K562 (cell line): ENCODE data around the gene DEPP1. TPM values are rescaled to one million over a fixed set of nuclear protein-coding genes. Genes with fewer than 3 reads are reported as not detected.

Experiments
- CBX1 ChIP-seq: sonication (generic); IDR thresholded peaks from 2 replicates; pipeline ENCODE4 v1.6.1; 2016; ENCODE audit warnings: antibody characterized with exemption, low read depth, mild to moderate bottlenecking
- CBX3 ChIP-seq, 2 experiments: IDR thresholded peaks; 1 replicate in 1 of 2; 2 replicates in 1 of 2; pipeline ENCODE4 v1.6.1; 2012; ENCODE audit warnings: inconsistent platforms in 2 of 2, low read length in 2 of 2, borderline replicate concordance in 1 of 2, control low read depth in 1 of 2
- MAFG ChIP-seq: fragments of 450-650 bp; conservative IDR thresholded peaks from 2 replicates; pipeline ENCODE4 v1.6.1; 2016; ENCODE audit warnings: missing genetic modification characterization, missing compliant biosample characterization
- PRDM10 ChIP-seq: fragments of 450-650 bp; IDR thresholded peaks from 2 replicates; pipeline ENCODE4 v1.6.1; 2018; ENCODE audit not compliant: partially characterized antibody
- RAD51 ChIP-seq: fragments of 450-650 bp; IDR thresholded peaks from 2 replicates; pipeline ENCODE4 v1.7.1; 2016; ENCODE audit warnings: low read depth, mild to moderate bottlenecking, borderline replicate concordance
- XRCC5 ChIP-seq: fragments of 200-400 bp; formaldehyde crosslinking; IDR thresholded peaks from 2 replicates; pipeline ENCODE4 v1.6.1; 2017; ENCODE audit warnings: low read depth, mild to moderate bottlenecking, low read length
- ZNF354B ChIP-seq: fragments of 250-450 bp; sonication (Bioruptor Pico); IDR thresholded peaks from 2 replicates; pipeline ENCODE4 v1.4.0; 2020
- ZNF408 ChIP-seq: fragments of 250-450 bp; sonication (Bioruptor Pico); IDR thresholded peaks from 2 replicates; pipeline ENCODE4 v1.4.0; 2020; ENCODE audit warnings: low read depth, mild to moderate bottlenecking, moderate library complexity
- polyA plus RNA-seq, 8 experiments: library from polyadenylated mRNA; depleted of rRNA in 4 of 8; stranded (reverse) in 5 of 8; unstranded in 3 of 8; fragments of >200 nt; fragmentation: Nextera tagmentation in 2 of 8; fragmentation: Illumina TruSeq in 1 of 8; extraction: Ambion mirVana in 2 of 8; extraction: Trizol in 1 of 8; gene quantifications; 2 replicates each; pipeline versions ENCODE4 v1.2.1 to v1.2.3, GENCODE V29; 2011 to 2014; ENCODE audit warnings: inconsistent platforms in 1 of 8, missing spikeins in 1 of 8
- total RNA-seq, 7 experiments: library from RNA; depleted of rRNA in 6 of 7; stranded (reverse); fragments of >200 nt in 6 of 7; fragmentation: Illumina TruSeq in 2 of 7; extraction: Trizol in 2 of 7; gene quantifications; 2 replicates each; pipeline versions ENCODE4 v1.2.1 to v1.2.3, GENCODE V29; 2011 to 2021; ENCODE audit warnings: low replicate concordance in 1 of 7

DEPP1 gene
- total and polyA plus RNA-seq, 9 of the 15 experiments (the other 6 are each of a cell fraction or from before 2014, with no cell fraction given): 0.04 to 0.54 (median 0.20) TPM; not detected in 1

- no peak for TF ChIP-seq PRDM10
- no peak for TF ChIP-seq RAD51
- 0 out of 2 replicates have a peak, but pooled peaks have one; percentile 56 for TF ChIP-seq CBX1
- no peak for TF ChIP-seq ZNF408 (CRISPR knock-in tag)
- TF ChIP-seq ZNF354B (CRISPR knock-in tag): no peak
- peak; percentile 76 for TF ChIP-seq MAFG (tag)
- TF ChIP-seq XRCC5: no peak
- TF ChIP-seq CBX3 (IDR thresholded peaks at IDR 0.05; ENCODE audit: borderline replicate concordance in 1 of 2, low read length in 2 of 2): peak in 1 of 2 experiments; percentile 95; a peak in 2 of 3 replicates
Measured at GRCh38 chr10:44944354-44944753, 34.3 kb downstream of the DEPP1 start (continued).
